B cell (primary cell): ENCODE results near the gene FCN1. TPM values are rescaled to one million over a fixed set of nuclear protein-coding genes. Genes with fewer than 3 reads are reported as not detected.
A peak's percentile ranks its signal among the peaks of the same experiment; 100 is the strongest.

Source experiments
- ATAC-seq: fragments of 200-7000 bp; cut with Tn5 transposase; one replicate; pipeline ENCODE4 v1.10.0; 2021; ENCODE audit warnings: low read depth, mild to moderate bottlenecking, moderate number of reproducible peaks, moderate library complexity
- CTCF ChIA-PET: fragments of 350-600 bp; sonication (Branson Sonifier 250); formaldehyde crosslinking; loops from one replicate; lab custom pipeline; 2021; ENCODE audit warnings: antibody characterized with exemption, inconsistent platforms; lab: Charles Lee
- POLR2A ChIA-PET: fragments of 350-600 bp; sonication (Branson Sonifier 250); formaldehyde crosslinking; loops from one replicate; lab custom pipeline; 2021; ENCODE audit warnings: antibody characterized with exemption; lab: Charles Lee
- DNase-seq: peaks from one replicate; pipeline ENCODE4 v3.0.0; 2013
- H2AFZ ChIP-seq: 2 replicates; pipeline ENCODE4 v1.6.1; 2012; ENCODE audit warnings: mild to moderate bottlenecking, low read depth, low read length; ENCODE audit not compliant: insufficient read depth, poor library complexity, severe bottlenecking
- H3K27ac ChIP-seq, 2 donors: 1 replicate in 1 of 2; 2 replicates in 1 of 2; pipeline ENCODE4 v1.5.1; 2012 to 2013; ENCODE audit warnings: low read length in 2 of 2, mild to moderate bottlenecking in 2 of 2, moderate library complexity in 1 of 2
- H3K27me3 ChIP-seq, 4 experiments: fragments of 200-600 bp in 1 of 4; sonication (generic) in 1 of 4; replicated peaks in 1 of 4; 1 replicate in 2 of 4; 2 replicates in 2 of 4; pipeline versions ENCODE4 v1.6.1 to v1.7.0; 2013 to 2016; ENCODE audit warnings: low read length in 3 of 4, mild to moderate bottlenecking in 2 of 4, mixed read lengths in 1 of 4, moderate library complexity in 1 of 4; ENCODE audit not compliant: insufficient read depth in 4 of 4, control insufficient read depth in 3 of 4; ENCODE audit errors: control extremely low read depth in 1 of 4
- H3K36me3 ChIP-seq, 2 experiments: replicated peaks in 1 of 2; 1 replicate in 1 of 2; 2 replicates in 1 of 2; pipeline versions ENCODE4 v1.6.1 to v1.7.1; 2013; ENCODE audit warnings: low read length in 1 of 2; ENCODE audit not compliant: insufficient read depth in 2 of 2, control insufficient read depth in 1 of 2; ENCODE audit errors: control extremely low read depth in 1 of 2, extremely low read depth in 1 of 2
- H3K4me1 ChIP-seq, 2 donors: fragments of 200-600 bp in 1 of 2; sonication (generic) in 1 of 2; 1 replicate in 1 of 2; 2 replicates in 1 of 2; pipeline versions ENCODE4 v1.5.1 to v1.6.1; 2013 to 2017; ENCODE audit warnings: low read length in 2 of 2; ENCODE audit not compliant: control insufficient read depth in 2 of 2, insufficient read depth in 2 of 2
- H3K4me2 ChIP-seq: replicated peaks from 2 replicates; pipeline ENCODE3; 2012; ENCODE audit warnings: mild to moderate bottlenecking, low read depth, low read length; ENCODE audit not compliant: poor library complexity, severe bottlenecking
- H3K4me3 ChIP-seq, 5 experiments: fragments of 200-600 bp in 1 of 5; sonication (generic) in 1 of 5; 1 replicate in 3 of 5; 2 replicates in 2 of 5; pipeline versions ENCODE4 v1.5.1 to v1.7.0; 2011 to 2016; ENCODE audit warnings: low read length in 4 of 5, mild to moderate bottlenecking in 4 of 5, low read depth in 2 of 5, control low read depth in 1 of 5, moderate library complexity in 1 of 5; ENCODE audit not compliant: insufficient read depth in 1 of 5; ENCODE audit errors: control extremely low read depth in 1 of 5, extremely low read depth in 1 of 5
- H3K79me2 ChIP-seq: fragments of 200-600 bp; sonication (generic); one replicate; pipeline ENCODE4 v1.6.0; 2016; ENCODE audit warnings: low read length; ENCODE audit not compliant: control insufficient read depth, insufficient read depth
- H3K9ac ChIP-seq: fragments of 200-600 bp; sonication (generic); 2 replicates; pipeline ENCODE4 v1.6.1; 2017; ENCODE audit warnings: mild to moderate bottlenecking, low read length, moderate library complexity
- H3K9me3 ChIP-seq, 3 donors: one replicate each; pipeline versions ENCODE4 v1.6.1 to v1.7.1; 2013; ENCODE audit warnings: low read length in 2 of 3; ENCODE audit not compliant: control insufficient read depth in 2 of 3, insufficient read depth in 1 of 3; ENCODE audit errors: control extremely low read depth in 1 of 3
- H4K20me1 ChIP-seq: 2 replicates; pipeline ENCODE4 v1.6.0; 2012; ENCODE audit warnings: mild to moderate bottlenecking, low read length; ENCODE audit not compliant: insufficient read depth, control insufficient read depth, poor library complexity, severe bottlenecking
- H3K27ac Mint-ChIP-seq: one replicate; pipeline ENCODE4 v1.8.0; 2021; ENCODE audit warnings: mixed read lengths
- H3K27me3 Mint-ChIP-seq: one replicate; pipeline ENCODE4 v1.8.0; 2021; ENCODE audit warnings: mixed read lengths
- H3K4me1 Mint-ChIP-seq: one replicate; pipeline ENCODE4 v1.8.0; 2021; ENCODE audit warnings: mixed read lengths
- H3K4me3 Mint-ChIP-seq: one replicate; pipeline ENCODE4 v1.8.0; 2021; ENCODE audit warnings: mixed read lengths
- H3K9me3 Mint-ChIP-seq: one replicate; pipeline ENCODE4 v1.8.0; 2022; ENCODE audit warnings: mixed read lengths; ENCODE audit not compliant: insufficient read depth
- CTCF ChIP-seq: fragments of 200-600 bp; IDR thresholded peaks from one replicate; pipeline ENCODE4 v1.8.0; 2022; ENCODE audit warnings: antibody characterized with exemption, mild to moderate bottlenecking
- EZH2 ChIP-seq: IDR thresholded peaks from 2 replicates; pipeline ENCODE4 v1.6.1; 2012; ENCODE audit warnings: borderline replicate concordance, low read depth, mild to moderate bottlenecking, moderate library complexity, low read length; ENCODE audit not compliant: insufficient read depth, poor library complexity, severe bottlenecking
- WGBS: methylation state at CpG from one replicate; pipeline ENCODE4 v1.1.5; 2013; ENCODE audit warnings: missing lambda C conversion rate; ENCODE audit not compliant: insufficient coverage; 5-methylcytosine and 5-hydroxymethylcytosine counted together
- intact Hi-C: fragments of 100-400 bp; cut with micrococcal nuclease; formaldehyde crosslinking; loops from one replicate; pipeline ENCODE4 v1.10.0; 2022
- polyA plus RNA-seq: library from polyadenylated mRNA; depleted of rRNA; stranded (reverse); fragments of >200 nt; gene quantifications from 2 replicates; pipeline ENCODE4 v1.2.3, GENCODE V29; 2012
- total RNA-seq, 2 donors: library from RNA; stranded (reverse); fragments of 120-200 nt in 1 of 2; gene quantifications; 1 replicate in 1 of 2; 2 replicates in 1 of 2; pipeline versions ENCODE4 v1.2.3 to v1.2.4, GENCODE V29; 2013 to 2022

FCN1 gene
- total and polyA plus RNA-seq, 2 donors (not counting 1 experiment from before 2014, with no cell fraction given) = 2.2 to 20.6 TPM

- Mint-ChIP-seq H3K4me1 (peaks cover 78% of the 10 kb centered on the region), H3K27ac (no peak overlapping the region), H3K27me3 (peaks cover 32% of the 10 kb centered on the region), H3K4me3 (no peak overlapping the region), H3K9me3 (no peaks in the 10 kb centered on the region)
- Histone ChIP-seq H2AFZ (no peak overlapping the region), H4K20me1 (no peaks in the 10 kb centered on the region), H3K27ac (no peak overlapping the region), H3K79me2 (no peaks in the 10 kb centered on the region), H3K9ac (no peak overlapping the region), H3K36me3 (no peaks in the 10 kb centered on the region), H3K27me3 (peaks cover 0 to 29% (median 9%) of the 10 kb centered on the region in 4 experiments), H3K4me2 (no peak overlapping the region), H3K9me3 (peaks cover 0 to 21% (median 0%) of the 10 kb centered on the region in 3 donors), H3K4me3 (no peak overlapping the region), H3K4me1 (peaks cover 87 to 91% of the 10 kb centered on the region in 2 donors)
- CTCF ChIA-PET = no interaction called here
- intact Hi-C loops = no loop called here
- 95% methylated on average over 12 of the region's 12 CpGs for WGBS
- TF ChIP-seq EZH2 (no peak), CTCF (no peak)
- POLR2A ChIA-PET = no interaction called here
- no peak for DNase-seq
- ATAC-seq = no peak
Measured at GRCh38 chr9:134932171-134932570, 14.5 kb upstream of the FCN1 start.

GRCh38 chr9:134930398-134930797, 12.7 kb upstream of the FCN1 start:
- peaks cover 69 to 73% of the 10 kb centered on the region in 2 donors for H3K4me1 ChIP-seq
- H3K27me3 ChIP-seq = peaks cover 0 to 26% (median 10%) of the 10 kb centered on the region in 4 experiments
- no peaks in the 10 kb centered on the region for H3K79me2 ChIP-seq
- H3K36me3 ChIP-seq = no peaks in the 10 kb centered on the region
- H3K9me3 ChIP-seq = peaks cover 0 to 13% (median 0%) of the 10 kb centered on the region in 3 donors
- WGBS = 0% methylated on average over 1 of the region's 13 CpGs
- peak overlapping the region in 1 of 2 donors; percentile 15 for H3K27ac ChIP-seq
- peak overlapping the region in 1 of 5 experiments; percentile 29 for H3K4me3 ChIP-seq
- CTCF ChIA-PET = no interaction called here
- peak overlapping the region; percentile 79 for H3K4me3 Mint-ChIP-seq
- peak; percentile 69 for DNase-seq
- peak overlapping the region; percentile 32 for H3K9ac ChIP-seq
- peaks cover 61% of the 10 kb centered on the region for H3K4me1 Mint-ChIP-seq
- intact Hi-C loops = no loop called here
- POLR2A ChIA-PET = no interaction called here
- H3K4me2 ChIP-seq = peak overlapping the region; percentile 60
- peak; percentile 67 for ATAC-seq
- peak overlapping the region; percentile 72 for H3K27ac Mint-ChIP-seq
- H4K20me1 ChIP-seq = no peaks in the 10 kb centered on the region
- H3K27me3 Mint-ChIP-seq = peaks cover 36% of the 10 kb centered on the region
- TF ChIP-seq EZH2 = no peak
- TF ChIP-seq CTCF = no peak
- H3K9me3 Mint-ChIP-seq = no peaks in the 10 kb centered on the region
- H2AFZ ChIP-seq = no peak overlapping the region
